K562 (cell line): ENCODE results near the gene SAT1. TPM values are rescaled to one million over a fixed set of nuclear protein-coding genes. Genes with fewer than 3 reads are reported as not detected.

Experiments used
- ATAC-seq: fragments of 200-7000 bp; cut with Tn5 transposase; 3 replicates; pipeline ENCODE4 v1.9.1; 2020; ENCODE audit warnings: moderate library complexity
- BruUV-seq: library from RNA; stranded (reverse); fragments of 400-500 nt; replicated peaks from 2 replicates; lab custom pipeline; 2021; lab: Mats Ljungman, UMichigan
- CTCF ChIA-PET: fragments of 300-600 bp; formaldehyde crosslinking; extraction: SDS; loops from one replicate; lab custom pipeline; 2021; ENCODE audit warnings: low intra/inter-chr PET ratio; lab: Yijun Ruan, JAX
- POLR2A ChIA-PET: fragments of 300-600, 350-650 bp; sonication (Branson Sonifier 250); formaldehyde crosslinking; extraction: SDS; loops from one replicate; lab custom pipeline; 2021; ENCODE audit warnings: antibody characterized with exemption, inconsistent platforms; lab: Yijun Ruan, JAX
- DNase-seq, 4 experiments: peaks; one replicate each; pipeline versions ENCODE4 v3.0.0 to v3.0.0-alpha.2; 2011 to 2018; ENCODE audit warnings: low spot score in 3 of 4, mixed read lengths in 3 of 4; ENCODE audit errors: extremely low read depth in 1 of 4
- FAIRE-seq: peaks from 2 replicates; lab custom pipeline; 2011; peaks lifted over from hg19 to GRCh38; lab: Jason Lieb, UNC
- H2AFZ ChIP-seq: 2 replicates; pipeline ENCODE4 v1.6.0; 2011; ENCODE audit warnings: low read depth, low read length, control low read depth, inconsistent platforms
- H3K27ac ChIP-seq: fragments of 200-600 bp; 3 replicates; pipeline ENCODE4 v1.8.0; 2011; ENCODE audit warnings: low read depth, mild to moderate bottlenecking, control low read depth, inconsistent platforms, low read length, moderate library complexity, mixed read lengths; ENCODE audit errors: extremely low read depth
- H3K27me3 ChIP-seq, 2 experiments: fragments of 300-600 bp in 1 of 2; 2 replicates in 1 of 2; 3 replicates in 1 of 2; pipeline versions ENCODE4 v1.6.0 to v1.8.0; 2011; ENCODE audit warnings: inconsistent platforms in 2 of 2, low read length in 2 of 2, mild to moderate bottlenecking in 1 of 2, mixed read lengths in 1 of 2, moderate library complexity in 1 of 2; ENCODE audit not compliant: control insufficient read depth in 2 of 2, insufficient read depth in 2 of 2
- H3K36me3 ChIP-seq: fragments of 300-600 bp; 3 replicates; pipeline ENCODE4 v1.8.0; 2011; ENCODE audit warnings: mild to moderate bottlenecking, low read length, inconsistent platforms; ENCODE audit not compliant: control insufficient read depth, insufficient read depth
- H3K4me1 ChIP-seq, 2 experiments: fragments of 200-600 bp in 1 of 2; replicated peaks in 1 of 2; 2 replicates in 1 of 2; 3 replicates in 1 of 2; pipeline versions ENCODE4 v1.5.1 to v1.8.0; 2011; ENCODE audit warnings: inconsistent platforms in 2 of 2, low read length in 2 of 2, mild to moderate bottlenecking in 1 of 2, mixed read lengths in 1 of 2, moderate library complexity in 1 of 2; ENCODE audit not compliant: control insufficient read depth in 2 of 2, insufficient read depth in 2 of 2
- H3K4me2 ChIP-seq: 2 replicates; pipeline ENCODE4 v1.6.1; 2011; ENCODE audit warnings: low read length, control low read depth, inconsistent platforms, mixed read lengths; ENCODE audit not compliant: insufficient read depth
- H3K4me3 ChIP-seq: fragments of 200-600 bp; sonication (generic), shearing (Covaris generic); 2 replicates; pipeline ENCODE4 v1.5.1; 2016; ENCODE audit warnings: control low read depth, inconsistent platforms
- H3K79me2 ChIP-seq: fragments of 200-600 bp; 3 replicates; pipeline ENCODE4 v1.8.0; 2011; ENCODE audit warnings: low read length, inconsistent platforms; ENCODE audit not compliant: control insufficient read depth, insufficient read depth
- H3K9ac ChIP-seq, 2 experiments: 2 replicates each; pipeline versions ENCODE4 v1.6.0 to v1.6.1; 2011; ENCODE audit warnings: low read depth in 2 of 2, low read length in 2 of 2, control low read depth in 1 of 2, inconsistent platforms in 1 of 2, mild to moderate bottlenecking in 1 of 2, mixed read lengths in 1 of 2; ENCODE audit not compliant: insufficient read depth in 1 of 2
- H3K9me1 ChIP-seq: one replicate; pipeline ENCODE4 v1.6.0; 2011; ENCODE audit warnings: inconsistent platforms, mild to moderate bottlenecking, low read length, moderate library complexity; ENCODE audit not compliant: control insufficient read depth, insufficient read depth
- H3K9me3 ChIP-seq: replicated peaks from 2 replicates; pipeline ENCODE4 v1.5.1; 2011; ENCODE audit warnings: low read depth, low read length, inconsistent platforms; ENCODE audit not compliant: control insufficient read depth, insufficient read depth
- H4K20me1 ChIP-seq: replicated peaks from 2 replicates; pipeline ENCODE4 v1.6.1; 2011; ENCODE audit warnings: low read length, inconsistent platforms, mixed read lengths; ENCODE audit not compliant: control insufficient read depth, insufficient read depth
- CEBPB ChIP-seq: fragments of 450-650 bp; IDR thresholded peaks from 2 replicates; pipeline ENCODE4 v1.6.1; 2016; ENCODE audit warnings: missing genetic modification characterization, missing compliant biosample characterization
- FOXA3 ChIP-seq, 2 experiments: fragments of 450-650 bp in 1 of 2; sonication (generic) in 1 of 2; formaldehyde crosslinking; IDR thresholded peaks in 1 of 2; conservative IDR thresholded peaks in 1 of 2; 2 replicates each; pipeline versions ENCODE4 v1.4.0 to v1.8.0; 2020 to 2022; ENCODE audit warnings: mild to moderate bottlenecking in 2 of 2, missing genetic modification reagents in 1 of 2
- KDM1A ChIP-seq, 2 experiments: fragments of 450-650 bp; IDR thresholded peaks; 2 replicates each; pipeline ENCODE4 v1.6.1; 2016; ENCODE audit warnings: mild to moderate bottlenecking in 2 of 2
- RBM22 ChIP-seq: fragments of 200-400 bp; formaldehyde crosslinking; IDR thresholded peaks from 2 replicates; pipeline ENCODE4 v1.6.1; 2018; ENCODE audit warnings: low read length, low read depth; ENCODE audit not compliant: poor library complexity, severe bottlenecking
- RCOR1 ChIP-seq, 2 experiments: IDR thresholded peaks; 2 replicates each; pipeline ENCODE4 v1.6.1; 2012; ENCODE audit warnings: low read depth in 2 of 2, low read length in 2 of 2, borderline replicate concordance in 1 of 2, improper control_type of control experiment in 1 of 2
- SPI1 ChIP-seq: IDR thresholded peaks from 2 replicates; pipeline ENCODE4 v1.6.1; 2011; ENCODE audit warnings: low read depth, low read length, control low read depth, borderline replicate concordance
- SUPT5H ChIP-seq: fragments of 450-650 bp; IDR thresholded peaks from 2 replicates; pipeline ENCODE4 v1.6.1; 2016
- ZBTB1 ChIP-seq: sonication (generic); formaldehyde crosslinking; IDR thresholded peaks from 2 replicates; pipeline ENCODE4 v1.8.1; 2023; ENCODE audit warnings: missing genetic modification reagents, low read depth, mild to moderate bottlenecking, borderline replicate concordance
- WGBS: fragments of 100-300 bp; shearing (Covaris generic); methylation state at CpG from one replicate; pipeline ENCODE4 v1.1.6; 2016; ENCODE audit warnings: low coverage, mixed read lengths; ENCODE audit not compliant: insufficient coverage; ENCODE audit errors: missing lambda C conversion rate; 5-methylcytosine and 5-hydroxymethylcytosine counted together
- in situ Hi-C: fragments of 300-500 bp; cut with MboI; formaldehyde crosslinking; loops from 4 replicates; pipeline ENCODE4 v1.15.0; 2018; ENCODE audit warnings: inconsistent platforms, mixed read lengths
- intact Hi-C: fragments of 100-400 bp; cut with micrococcal nuclease; formaldehyde crosslinking; loops from 2 replicates; pipeline ENCODE4 v1.14.2; 2022
- polyA plus RNA-seq, 8 experiments: library from polyadenylated mRNA; depleted of rRNA in 4 of 8; stranded (reverse) in 5 of 8; unstranded in 3 of 8; fragments of >200 nt; fragmentation: Nextera tagmentation in 2 of 8; fragmentation: Illumina TruSeq in 1 of 8; extraction: Ambion mirVana in 2 of 8; extraction: Trizol in 1 of 8; gene quantifications; 2 replicates each; pipeline versions ENCODE4 v1.2.1 to v1.2.3, GENCODE V29; 2011 to 2014; ENCODE audit warnings: inconsistent platforms in 1 of 8, missing spikeins in 1 of 8
- total RNA-seq, 7 experiments: library from RNA; depleted of rRNA in 6 of 7; stranded (reverse); fragments of >200 nt in 6 of 7; fragmentation: Illumina TruSeq in 2 of 7; extraction: Trizol in 2 of 7; gene quantifications; 2 replicates each; pipeline versions ENCODE4 v1.2.1 to v1.2.3, GENCODE V29; 2011 to 2021; ENCODE audit warnings: low replicate concordance in 1 of 7
- TF ChIP-seq, protein P1 (sequence below): fragments of 250-450 bp; sonication (Bioruptor Pico); IDR thresholded peaks from 2 replicates; pipeline ENCODE4 v1.9.0; 2021; ENCODE audit warnings: mild to moderate bottlenecking
- TF ChIP-seq, protein P2 (sequence below): sonication (generic); formaldehyde crosslinking; IDR thresholded peaks from 2 replicates; pipeline ENCODE4 v1.8.1; 2023; ENCODE audit warnings: mild to moderate bottlenecking, missing genetic modification reagents
- TF ChIP-seq, protein P3 (sequence below): fragments of 450-650 bp; IDR thresholded peaks from 2 replicates; pipeline ENCODE4 v1.6.1; 2016; ENCODE audit warnings: missing biosample characterization, missing genetic modification characterization

The SAT1 gene
- total and polyA plus RNA-seq, 9 of the 15 experiments (the other 6 are each of a cell fraction or from before 2014, with no cell fraction given), result 47.4 to 194 (median 74.1) TPM

DNA sequence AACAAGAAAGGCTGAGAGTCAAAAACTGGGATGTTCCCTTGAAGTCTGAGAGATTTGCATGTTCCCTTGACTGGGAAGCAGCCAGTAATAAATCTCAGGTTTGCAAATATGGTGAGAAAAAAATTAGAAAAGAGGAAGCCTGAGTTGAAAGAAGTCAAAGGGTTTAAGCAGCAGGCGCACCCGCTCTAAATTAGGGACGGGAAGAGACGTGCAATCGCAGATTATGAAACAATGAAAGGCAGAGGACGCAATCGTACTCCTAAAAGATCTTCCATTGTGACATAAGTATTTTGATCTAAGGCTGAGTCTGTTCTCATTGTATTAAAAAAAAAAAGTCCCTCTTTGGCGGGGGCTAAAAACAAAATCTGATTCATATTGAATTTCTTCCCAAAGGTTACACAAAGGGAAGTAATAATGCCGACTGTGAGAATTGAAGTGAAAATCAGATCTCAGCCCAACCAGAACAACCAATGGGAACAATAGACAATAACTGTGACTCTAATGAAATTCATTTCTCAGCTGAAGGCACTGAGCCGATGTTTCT is 28.2 kb downstream of the SAT1 start:
- Histone ChIP-seq H3K4me3 (no peak overlapping the region), H3K27ac (no peak overlapping the region), H3K27me3 (no peaks in the 10 kb centered on the region), H3K9me3 (no peaks in the 10 kb centered on the region), H3K36me3 (no peaks in the 10 kb centered on the region), H3K9me1 (no peaks in the 10 kb centered on the region), H4K20me1 (no peaks in the 10 kb centered on the region), H3K9ac (no peak overlapping the region), H3K79me2 (no peaks in the 10 kb centered on the region), H3K4me2 (no peak overlapping the region; the same call in 1 of the 2 replicates), H2AFZ (no peak overlapping the region), H3K4me1 (peaks cover 3 to 4% of the 10 kb centered on the region in 2 experiments; a peak in 3 of 5 replicates)
- 25% methylated on average over 10 of the region's 10 CpGs for whole genome bisulfite sequencing
- intact Hi-C loops (no loop called here), in situ Hi-C loops (no loop called here)
- FAIRE-seq, result no peak
- BruUV-seq, result no TSS peak
- TF ChIP-seq, protein P1, sequence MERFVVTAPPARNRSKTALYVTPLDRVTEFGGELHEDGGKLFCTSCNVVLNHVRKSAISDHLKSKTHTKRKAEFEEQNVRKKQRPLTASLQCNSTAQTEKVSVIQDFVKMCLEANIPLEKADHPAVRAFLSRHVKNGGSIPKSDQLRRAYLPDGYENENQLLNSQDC (CRISPR knock-in tag), result no peak
- TF ChIP-seq ZBTB1 (CRISPR knock-in tag) (no peak), KDM1A (IDR thresholded peaks at IDR 0.05) (0 out of 4 replicates have a peak, but pooled peaks of 1 of the 2 experiments have one; percentile 17), RBM22 (no peak), SUPT5H (no peak), RCOR1 (IDR thresholded peaks at IDR 0.05; ENCODE audit: borderline replicate concordance in 1 of 2, low read depth in 2 of 2, low read length in 2 of 2) (no peak), SPI1 (peak; percentile 79; the same call in 1 of the 2 replicates), CEBPB (0 out of 2 replicates have a peak, but pooled peaks have one; percentile 22), FOXA3 (CRISPR knock-in tag; conservative IDR thresholded peaks at IDR 0.05 in 1 of 2, IDR thresholded peaks at IDR 0.05 in 1 of 2) (peak in 1 of 2 experiments; percentile 75; a peak in 2 of 4 replicates)
- TF ChIP-seq, protein P2, sequence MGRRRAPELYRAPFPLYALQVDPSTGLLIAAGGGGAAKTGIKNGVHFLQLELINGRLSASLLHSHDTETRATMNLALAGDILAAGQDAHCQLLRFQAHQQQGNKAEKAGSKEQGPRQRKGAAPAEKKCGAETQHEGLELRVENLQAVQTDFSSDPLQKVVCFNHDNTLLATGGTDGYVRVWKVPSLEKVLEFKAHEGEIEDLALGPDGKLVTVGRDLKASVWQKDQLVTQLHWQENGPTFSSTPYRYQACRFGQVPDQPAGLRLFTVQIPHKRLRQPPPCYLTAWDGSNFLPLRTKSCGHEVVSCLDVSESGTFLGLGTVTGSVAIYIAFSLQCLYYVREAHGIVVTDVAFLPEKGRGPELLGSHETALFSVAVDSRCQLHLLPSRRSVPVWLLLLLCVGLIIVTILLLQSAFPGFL, result no peak
- TF ChIP-seq, protein P3, sequence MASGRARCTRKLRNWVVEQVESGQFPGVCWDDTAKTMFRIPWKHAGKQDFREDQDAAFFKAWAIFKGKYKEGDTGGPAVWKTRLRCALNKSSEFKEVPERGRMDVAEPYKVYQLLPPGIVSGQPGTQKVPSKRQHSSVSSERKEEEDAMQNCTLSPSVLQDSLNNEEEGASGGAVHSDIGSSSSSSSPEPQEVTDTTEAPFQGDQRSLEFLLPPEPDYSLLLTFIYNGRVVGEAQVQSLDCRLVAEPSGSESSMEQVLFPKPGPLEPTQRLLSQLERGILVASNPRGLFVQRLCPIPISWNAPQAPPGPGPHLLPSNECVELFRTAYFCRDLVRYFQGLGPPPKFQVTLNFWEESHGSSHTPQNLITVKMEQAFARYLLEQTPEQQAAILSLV (tag), result no peak
- ChIA-PET CTCF (interaction anchor here (0.7 kb wide), 2 partner anchors 92 to 1242 kb away, joined by 3 read pairs; no protein-coding TSS in a partner anchor), POLR2A (interaction anchor here (0.9 kb wide), 1 partner anchor 11 kb away, joined by 3 read pairs; no protein-coding TSS in a partner anchor)
- DNase-seq, result no peak
- ATAC-seq, result no peak
